Stimulated activated CD8-positive, alpha-beta memory T cell treated with anti-CD3 and anti-CD28 coated beads, Interleukin-12 subunit alpha, Interleukin-12 subunit beta, amount 100 ng/mL, for 24 hours (primary cell): ENCODE results near the gene SLC2A8.

Experiments
- DNase-seq: peaks from one replicate; pipeline ENCODE4 v3.0.0-alpha.2; 2020; ENCODE audit errors: extremely low read depth

SLC2A8 gene

DNA sequence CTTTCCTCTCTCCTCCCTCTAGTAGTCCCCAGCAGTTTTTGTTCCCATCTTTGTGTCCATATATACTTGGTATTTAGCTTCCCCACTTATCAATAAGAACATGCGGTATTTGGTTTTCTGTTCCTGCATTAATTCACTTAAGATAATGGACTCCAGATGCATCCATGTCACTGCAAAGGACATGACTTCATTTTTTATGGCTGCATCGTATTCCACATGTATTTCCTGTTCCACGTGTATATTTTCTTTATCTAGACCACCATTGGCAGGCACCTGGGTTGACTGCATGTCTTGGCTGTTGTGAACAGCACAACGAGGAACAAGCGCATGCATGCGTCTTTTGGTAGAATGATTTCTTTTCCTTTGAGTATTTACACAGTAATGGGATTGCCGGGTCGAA is 33.4 kb downstream of the SLC2A8 start:
- no peak for DNase-seq

DNA sequence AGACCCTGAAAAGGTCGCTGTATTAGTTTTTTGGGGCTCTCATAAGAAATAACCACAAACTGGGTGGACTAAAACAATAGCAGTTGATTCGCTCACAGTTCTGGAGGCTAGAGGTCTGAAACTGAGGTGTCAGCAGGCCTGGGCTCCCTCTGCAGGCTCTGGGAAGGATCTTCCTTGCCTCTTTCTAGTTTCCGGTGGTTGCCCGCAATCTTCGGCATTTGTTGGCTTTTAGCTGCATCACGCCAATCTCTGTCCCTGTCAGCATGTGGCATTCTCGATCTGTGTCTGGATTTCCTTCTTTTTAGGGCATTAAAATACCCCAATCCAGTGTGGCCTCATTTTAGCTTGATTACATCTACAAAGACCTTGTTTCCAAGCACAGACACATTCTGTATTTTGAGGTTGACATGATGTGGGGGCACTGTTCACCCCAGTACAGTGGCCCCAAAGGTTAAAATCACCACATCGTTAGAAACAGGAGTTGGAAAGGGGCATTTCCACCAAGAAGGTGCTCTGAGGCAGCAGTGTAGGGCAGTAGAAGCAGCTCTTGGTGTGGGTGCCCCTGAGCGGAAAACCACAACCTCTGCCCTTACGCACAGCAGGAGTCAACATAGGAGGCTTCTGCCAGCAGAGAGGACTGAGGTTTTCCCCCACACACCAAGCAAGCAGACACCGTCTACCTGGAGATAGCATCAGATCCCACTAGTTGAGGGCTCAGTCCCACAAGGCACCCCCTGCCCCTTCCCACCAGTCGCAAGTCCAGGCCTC is 40.7 kb downstream of the SLC2A8 start:
- no peak for DNase-seq

DNA sequence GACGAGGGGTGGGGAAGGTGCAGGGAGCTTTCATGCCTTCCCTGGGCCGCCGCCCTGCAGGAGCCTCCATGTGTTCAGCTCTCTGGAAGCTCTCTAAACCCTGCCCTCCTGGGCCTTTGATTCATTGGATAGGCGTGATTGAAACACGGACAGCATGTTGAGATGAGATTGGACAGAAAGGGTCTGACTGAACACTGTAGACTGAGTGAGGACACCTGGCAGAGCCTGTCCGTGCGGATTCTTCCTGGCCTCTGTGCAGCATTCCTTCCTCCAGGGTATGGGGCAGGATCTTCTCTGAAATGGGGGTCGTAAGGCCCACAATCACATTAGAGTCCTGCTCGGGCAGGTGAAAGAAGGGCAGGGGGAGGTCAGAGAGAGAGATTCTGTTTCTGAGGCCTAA is 41.4 kb downstream of the SLC2A8 start:
- DNase-seq = no peak

DNA sequence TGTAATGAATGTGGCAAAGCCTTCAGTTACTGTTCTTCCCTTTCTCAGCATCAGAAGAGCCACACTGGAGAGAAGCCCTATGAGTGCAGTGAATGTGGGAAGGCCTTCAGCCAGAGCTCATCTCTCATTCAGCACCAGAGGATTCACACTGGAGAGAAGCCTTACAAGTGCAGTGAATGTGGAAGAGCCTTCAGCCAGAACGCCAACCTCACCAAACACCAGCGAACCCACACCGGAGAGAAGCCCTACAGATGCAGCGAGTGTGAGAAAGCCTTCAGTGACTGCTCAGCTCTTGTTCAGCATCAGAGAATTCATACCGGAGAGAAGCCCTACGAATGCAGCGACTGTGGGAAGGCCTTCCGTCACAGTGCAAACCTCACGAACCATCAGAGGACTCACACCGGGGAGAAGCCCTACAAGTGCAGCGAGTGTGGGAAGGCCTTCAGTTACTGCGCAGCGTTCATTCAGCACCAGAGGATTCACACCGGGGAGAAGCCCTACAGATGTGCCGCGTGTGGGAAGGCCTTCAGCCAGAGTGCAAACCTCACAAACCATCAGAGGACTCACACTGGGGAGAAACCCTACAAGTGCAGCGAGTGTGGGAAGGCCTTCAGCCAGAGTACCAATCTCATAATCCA is 47.4 kb downstream of the SLC2A8 start:
- DNase-seq = no peak

DNA sequence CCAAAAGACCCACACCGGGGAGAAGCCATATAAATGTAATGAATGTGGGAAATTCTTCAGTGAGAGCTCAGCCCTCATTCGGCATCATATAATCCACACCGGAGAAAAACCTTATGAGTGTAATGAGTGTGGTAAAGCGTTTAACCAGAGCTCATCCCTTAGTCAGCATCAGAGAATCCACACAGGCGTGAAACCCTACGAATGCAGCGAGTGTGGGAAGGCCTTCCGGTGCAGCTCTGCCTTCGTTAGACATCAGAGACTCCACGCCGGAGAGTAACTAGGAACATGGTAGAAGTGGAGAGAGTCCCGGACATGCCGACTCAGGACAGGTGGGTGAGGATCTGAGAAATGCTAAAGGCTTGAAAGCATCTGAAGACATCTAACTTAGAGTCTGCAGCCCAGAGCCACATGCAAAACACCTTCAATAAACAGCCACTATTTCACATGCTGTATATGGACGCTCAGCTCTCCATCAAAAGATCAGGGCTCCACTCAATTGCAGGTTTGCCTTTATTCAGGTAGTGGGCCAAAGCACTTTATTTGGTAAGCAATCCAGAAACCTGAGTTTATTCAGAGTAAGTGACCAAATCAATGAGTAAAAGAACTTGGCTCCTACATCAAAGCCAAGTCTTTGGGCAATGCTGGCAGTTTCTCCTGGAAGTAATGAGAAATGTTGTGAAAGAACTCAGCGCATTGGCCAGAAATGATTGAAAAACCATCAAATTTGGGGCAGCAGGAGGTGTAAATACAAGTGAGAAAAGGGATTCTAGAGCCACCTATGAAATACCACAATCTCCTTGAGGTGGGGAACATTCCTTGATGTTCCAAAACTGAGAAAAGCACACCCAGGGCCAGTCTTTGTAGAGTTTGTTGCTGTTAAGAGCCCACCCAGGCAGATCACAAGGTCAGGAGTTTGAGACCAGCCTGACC is 48.2 kb downstream of the SLC2A8 start:
- no peak for DNase-seq

DNA sequence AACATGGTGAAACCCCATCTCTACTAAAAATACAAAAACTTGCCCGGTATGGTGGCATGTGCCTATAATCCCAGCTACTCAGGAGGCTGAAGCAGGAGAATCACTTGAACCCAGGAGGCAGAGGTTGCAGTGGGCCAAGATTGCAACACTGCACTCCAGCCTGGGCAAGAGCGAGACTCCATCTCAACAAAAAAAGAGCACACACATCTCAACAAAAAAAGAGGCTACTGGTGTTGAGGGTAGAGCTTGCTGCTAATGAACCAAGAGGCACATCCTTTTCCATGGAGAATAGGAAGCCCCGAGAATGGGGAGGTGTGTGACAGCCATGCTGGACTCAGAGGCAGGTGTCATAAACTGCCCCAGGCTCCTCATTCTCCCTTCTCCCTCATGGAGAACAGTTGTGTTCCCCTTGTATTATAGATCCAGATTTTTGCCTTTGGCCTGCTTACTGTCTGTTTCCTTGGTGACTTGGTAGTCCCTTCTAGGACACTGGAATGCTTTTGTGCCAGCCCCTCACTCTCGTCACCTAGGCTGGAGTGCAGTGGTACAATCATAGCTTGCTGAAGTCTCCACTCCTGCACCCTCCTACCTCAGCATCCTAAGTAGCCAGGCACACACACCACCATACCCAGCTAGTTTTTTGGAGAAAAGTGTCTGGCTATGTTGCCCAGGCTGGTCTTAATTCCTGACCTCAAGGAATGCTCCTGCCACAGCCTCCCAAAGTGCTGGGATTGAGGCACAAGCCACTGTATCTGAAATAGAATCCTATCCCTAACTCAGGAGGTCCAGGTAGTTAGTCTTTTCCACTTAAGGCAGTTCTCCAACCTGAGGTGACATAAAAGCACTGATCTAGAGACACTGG is 49.1 kb downstream of the SLC2A8 start:
- no peak for DNase-seq

DNA sequence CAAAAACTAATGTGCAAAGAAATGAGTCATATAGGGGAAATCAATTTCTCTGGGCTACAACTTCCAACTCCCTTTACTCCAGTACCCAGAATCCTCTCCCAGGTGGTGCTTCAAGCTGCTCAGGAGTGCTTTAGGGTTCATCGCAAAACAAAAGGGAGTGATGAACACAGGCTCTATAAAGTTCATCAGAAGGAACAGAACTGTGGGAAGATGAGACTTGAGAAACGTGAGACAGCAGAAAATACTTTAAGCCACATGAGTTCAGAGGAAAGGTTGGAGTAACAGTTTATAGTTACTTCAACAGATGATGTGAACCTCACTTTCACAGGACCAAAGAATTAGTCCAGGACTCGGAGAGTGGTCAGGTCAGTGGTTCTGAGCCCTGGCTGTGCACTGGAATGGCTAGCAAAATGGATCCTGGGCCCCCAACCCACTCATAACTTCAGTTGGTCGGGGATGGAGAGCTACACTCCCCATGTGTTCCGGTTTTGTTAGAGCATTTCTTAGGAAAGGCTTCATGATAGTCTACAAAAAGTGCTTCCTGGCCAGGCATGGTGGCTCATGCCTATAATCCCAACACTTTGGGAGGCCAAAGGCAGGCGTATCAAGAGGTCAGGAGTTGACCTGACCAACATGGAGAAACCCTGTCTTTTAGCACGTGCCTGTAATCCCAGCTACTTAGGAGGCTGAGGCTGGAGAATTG is 49.9 kb downstream of the SLC2A8 start:
- DNase-seq = no peak

DNA sequence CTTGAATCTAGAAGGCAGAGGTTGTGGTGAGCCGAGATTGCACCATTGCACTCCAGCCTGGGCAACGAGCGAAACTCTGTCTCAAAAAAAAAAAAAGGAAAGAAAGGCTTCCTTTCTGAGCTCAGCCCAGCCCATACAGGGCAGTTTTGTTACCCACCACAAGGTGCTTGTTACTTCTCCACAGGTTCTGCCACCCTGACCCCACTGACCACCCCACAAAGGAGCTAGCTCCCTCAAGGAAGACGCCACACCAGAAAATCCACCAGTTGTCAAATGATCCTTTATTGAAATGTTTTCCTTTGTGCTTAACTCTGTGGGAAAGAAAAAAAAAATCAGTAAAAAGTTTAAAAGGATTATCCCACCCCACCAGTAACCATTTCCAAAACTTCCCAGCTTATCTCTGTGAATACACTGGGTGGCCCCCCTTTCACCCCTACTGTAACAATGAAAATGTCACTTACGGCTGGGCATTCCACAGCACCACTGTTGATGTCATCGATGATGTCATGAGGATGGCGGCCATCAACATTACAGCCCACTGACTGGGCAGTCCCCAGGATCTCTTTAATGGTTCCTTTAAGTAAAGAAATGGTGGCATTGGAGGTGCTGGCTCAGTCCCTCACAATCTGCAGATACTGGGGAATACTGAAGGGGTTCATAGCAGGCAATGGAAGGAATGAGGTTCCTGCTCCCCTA is 50.6 kb downstream of the SLC2A8 start:
- DNase-seq = no peak

DNA sequence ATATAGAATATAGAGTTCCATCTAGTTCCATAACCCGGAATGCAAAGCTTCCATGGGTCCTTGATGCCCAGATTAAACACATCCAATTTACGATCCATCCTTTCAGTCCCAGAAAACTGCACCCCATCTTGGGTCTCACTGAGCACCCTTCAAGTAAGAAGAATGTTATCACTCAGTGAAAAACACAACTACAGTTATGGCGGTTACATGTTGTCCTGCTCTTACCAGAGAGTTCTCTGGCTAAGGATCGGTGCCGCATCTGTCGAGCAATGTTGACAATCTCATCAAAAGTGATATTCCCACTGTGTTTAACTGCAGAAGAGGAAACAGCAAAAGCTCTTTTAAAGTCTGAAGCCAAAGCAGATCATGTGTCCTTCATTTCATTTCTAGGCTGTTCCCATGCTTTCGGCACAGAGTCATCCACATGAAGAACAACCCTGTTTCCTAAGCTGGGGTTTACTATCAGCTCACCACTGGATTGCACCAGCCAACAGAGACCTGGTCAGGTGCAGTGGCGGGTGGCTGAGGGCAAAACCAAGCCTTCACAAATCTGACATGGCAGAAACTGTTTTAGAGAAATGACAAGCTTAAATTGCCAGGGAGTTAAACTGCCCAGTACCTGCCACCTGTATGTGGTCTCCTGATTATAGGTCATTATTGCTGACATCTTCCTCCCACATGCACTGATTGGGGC is 51.3 kb downstream of the SLC2A8 start:
- no peak for DNase-seq

DNA sequence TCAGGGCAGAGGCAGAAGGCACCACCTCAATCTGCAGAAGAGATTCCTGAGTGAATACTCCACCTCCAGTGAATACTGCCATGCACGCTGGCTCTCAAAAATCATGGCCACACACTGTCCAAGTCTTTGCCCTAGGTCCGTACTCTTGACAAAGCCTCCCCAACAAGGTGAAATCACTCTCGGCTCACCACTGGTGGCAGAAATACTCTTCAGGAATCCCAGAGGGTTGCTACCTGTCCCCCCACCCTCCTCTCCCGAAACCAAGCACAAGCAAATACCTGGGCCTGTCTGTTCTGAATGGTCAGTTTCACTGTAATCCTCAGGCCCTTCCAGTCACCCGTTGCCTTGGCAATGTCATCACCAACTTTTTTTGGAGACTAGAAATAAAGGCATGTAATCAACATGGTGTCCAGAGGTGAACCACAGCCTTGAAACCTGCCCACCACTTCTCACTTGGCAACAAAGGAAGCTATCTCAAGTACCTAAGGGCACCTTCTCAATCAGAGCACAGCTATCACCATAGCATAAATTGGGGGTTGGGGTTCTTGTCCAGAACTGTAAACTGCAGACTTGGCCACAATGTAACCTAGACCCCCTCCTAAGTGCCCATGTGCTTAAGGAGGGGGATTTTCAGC is 52.5 kb downstream of the SLC2A8 start:
- no peak for DNase-seq

DNA sequence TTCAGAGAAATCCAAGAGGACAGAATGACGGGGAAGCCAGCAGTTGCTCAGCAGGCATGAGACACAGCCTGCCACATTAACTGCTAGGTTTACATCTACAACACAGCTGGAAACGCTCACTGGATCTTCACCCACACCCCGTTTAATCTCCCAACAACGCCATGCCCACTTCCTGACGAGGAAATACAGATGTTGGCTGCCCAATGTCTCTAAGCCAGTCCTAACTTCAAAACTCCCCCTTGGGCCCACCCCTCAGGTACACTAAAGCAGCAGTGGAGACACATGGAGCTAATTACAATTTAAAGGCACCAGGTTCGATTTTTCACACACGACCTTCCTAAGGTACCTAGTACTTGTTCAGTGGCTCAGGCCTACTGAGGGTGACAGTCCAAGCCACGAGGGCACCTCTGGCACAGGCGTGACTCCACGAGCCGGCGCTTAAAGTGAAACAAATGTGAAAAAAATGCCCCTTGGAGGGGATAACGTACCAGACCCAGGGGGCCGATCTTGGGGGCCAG is 53.3 kb downstream of the SLC2A8 start:
- DNase-seq = no peak

DNA sequence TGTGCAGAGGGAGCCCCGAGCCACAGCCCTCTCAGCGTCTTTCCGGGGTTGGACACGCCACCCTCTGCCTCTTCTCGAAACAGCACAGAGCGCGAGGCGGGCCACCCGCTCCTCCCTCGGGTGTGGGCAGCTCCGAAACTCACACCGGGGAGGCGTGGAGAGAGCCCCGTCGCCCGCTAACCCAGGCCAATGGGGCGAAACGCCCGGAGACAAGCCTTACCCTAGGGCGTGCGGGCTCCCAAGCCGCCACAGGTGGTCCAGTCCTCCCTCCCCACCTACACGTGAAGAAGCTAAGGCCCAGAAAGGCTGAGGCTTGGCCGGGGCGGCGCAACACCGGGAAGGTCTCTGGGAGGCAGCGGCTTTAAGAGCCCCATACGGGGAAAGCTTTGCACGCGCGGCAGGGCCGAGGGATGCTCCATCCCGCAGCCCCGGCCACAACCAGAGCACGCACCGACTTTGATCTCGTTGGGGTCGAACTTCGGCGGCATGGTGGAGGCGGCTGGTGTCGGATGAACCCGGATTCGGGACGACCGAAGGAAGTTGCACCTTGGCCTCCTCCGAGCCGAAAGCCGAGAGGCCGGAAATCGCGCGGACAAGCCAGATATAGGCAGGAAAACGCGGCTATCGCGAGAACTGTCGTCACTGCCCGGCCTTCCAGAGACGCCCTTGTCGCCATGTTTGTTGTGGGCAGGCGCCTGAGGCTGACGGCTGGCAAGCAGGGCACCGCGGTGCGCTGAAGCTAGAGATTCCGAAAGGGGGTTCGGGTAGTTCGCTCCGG is 54.0 kb downstream of the SLC2A8 start, which contains the start of the genes LRSAM1 and RPL12:
Gene LRSAM1, plus strand, starts transcription at position 681 of the 778 bp plus-strand sequence. CDS start 3,018 bp downstream, outside the sequence.
Gene RPL12, minus strand, starts transcription at position 577 of the 778 bp plus-strand sequence. Its CDS starts 89 bp downstream, at position 488.
- peak; percentile 91 for DNase-seq

DNA sequence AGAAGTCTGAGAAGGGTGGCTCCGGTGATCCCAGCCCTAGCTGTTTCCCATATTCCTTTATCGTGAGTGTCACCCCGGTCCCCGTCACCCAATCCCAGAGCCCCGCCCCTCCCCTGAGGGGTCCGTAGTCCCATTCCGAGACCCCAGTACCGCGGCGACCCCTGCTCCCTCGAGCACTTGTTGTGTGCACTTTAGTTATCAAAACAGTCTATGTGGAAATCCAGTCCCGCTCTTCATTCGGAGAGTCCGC is 54.6 kb downstream of the SLC2A8 start:
- no peak for DNase-seq

DNA sequence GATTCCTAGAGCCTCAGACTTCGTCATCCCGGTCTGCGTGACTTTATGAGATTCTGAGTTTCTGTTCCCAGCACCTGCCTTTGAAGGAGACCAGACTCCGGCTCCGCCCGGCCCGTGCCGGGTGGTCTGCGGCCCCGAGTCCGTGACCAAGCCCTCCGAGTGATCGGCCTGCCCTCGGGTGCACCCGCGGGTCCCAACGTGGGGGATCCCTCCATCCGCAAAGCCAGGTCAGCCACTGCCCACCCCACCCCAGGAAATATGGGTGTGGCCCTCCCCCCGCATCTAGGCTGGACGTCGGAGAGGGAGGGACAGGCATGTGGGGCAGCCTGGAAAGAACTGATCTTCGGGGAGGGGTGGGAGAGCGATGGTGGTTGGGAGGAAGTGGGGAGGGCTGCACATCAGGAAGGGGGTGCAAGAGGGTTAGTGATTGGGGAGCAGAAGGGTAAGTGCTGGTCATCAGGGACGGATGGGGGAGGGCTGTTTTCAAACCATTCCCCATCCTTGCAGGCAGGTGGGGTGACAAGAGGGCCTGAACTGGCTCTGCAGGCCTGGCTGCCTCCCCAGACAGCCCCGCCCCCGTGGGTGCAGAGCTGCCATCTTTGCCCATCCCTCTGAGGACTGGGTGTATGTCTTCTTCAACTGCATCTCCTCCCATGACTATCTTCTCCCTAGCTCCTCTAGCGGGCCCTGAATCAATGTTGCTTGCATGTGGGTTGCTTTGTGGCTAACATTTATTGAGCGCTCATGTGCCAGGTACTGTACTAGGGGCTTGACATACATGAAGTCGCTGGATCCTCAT is 55.1 kb downstream of the SLC2A8 start:
- no peak for DNase-seq

DNA sequence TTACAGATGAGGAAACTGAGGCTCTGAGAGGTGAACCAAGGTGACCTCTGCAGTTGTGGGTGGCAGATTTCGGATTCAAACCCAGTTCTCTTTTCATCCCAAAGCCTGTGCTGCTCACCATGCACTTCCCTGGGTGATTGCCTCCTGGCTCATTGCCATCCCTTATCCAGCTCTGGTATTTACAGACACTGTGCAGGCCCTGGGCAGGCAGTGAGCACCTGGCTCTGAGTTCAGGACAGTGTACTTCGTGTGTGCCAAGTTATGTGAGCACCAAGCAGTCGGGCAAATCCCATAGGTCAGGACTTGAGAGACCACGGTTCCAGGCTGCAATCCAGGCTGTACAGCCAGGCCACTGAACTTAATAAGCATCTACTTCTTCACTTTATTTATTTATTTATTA is 55.7 kb downstream of the SLC2A8 start:
- no peak for DNase-seq

DNA sequence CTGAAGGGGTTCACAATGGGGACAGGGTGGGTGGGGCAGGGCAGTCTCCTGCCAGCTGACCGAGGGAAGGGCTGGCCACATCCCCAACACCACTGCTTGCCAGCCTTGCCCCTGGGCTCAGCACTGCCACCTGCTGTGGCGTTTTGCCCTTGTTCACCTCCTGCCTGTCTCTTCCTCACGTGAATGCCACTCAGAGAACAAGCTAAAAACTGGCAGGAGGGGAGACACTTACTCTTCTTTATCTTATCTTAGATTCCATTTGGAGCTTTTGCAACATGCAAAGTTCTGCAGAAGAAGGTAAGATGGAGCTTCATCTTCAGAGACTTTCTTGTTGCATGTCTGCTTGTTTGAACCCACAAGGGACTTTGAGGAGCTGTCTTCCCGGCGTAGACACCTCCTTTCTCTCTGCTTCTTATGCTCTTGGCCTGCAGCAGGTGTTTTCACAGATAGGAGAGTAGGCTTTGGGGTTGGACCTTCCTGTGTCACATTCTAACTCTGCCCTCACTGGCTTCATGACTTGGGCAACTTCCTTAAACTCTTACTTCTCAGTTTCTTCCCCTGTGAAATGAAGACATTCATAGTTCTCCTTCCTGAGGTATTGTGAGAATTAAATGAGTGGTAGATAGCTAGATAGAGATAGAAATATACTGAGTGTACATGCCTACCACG is 58.5 kb downstream of the SLC2A8 start:
- no peak for DNase-seq
